H9 (cell line): Measurements from ENCODE around the gene TRIM26. TPM values are rescaled to one million over a fixed set of nuclear protein-coding genes. Genes with fewer than 3 reads are reported as not detected.

Experiments
- DNase-seq: peaks from one replicate; pipeline ENCODE4 v3.0.0-alpha.2; 2017
- H2AFZ ChIP-seq: one replicate; pipeline ENCODE4 v1.6.1; 2013; ENCODE audit warnings: mild to moderate bottlenecking, low read length, control low read depth, moderate library complexity
- H2AK5ac ChIP-seq: 2 replicates; pipeline ENCODE4 v1.6.1; 2013; ENCODE audit warnings: low read length, control low read depth, mixed read lengths; ENCODE audit not compliant: insufficient read length
- H2BK120ac ChIP-seq: one replicate; pipeline ENCODE4 v1.6.1; 2013; ENCODE audit warnings: low read depth, mild to moderate bottlenecking, low read length, control low read depth, inconsistent platforms; ENCODE audit not compliant: poor library complexity, severe bottlenecking
- H2BK12ac ChIP-seq: 2 replicates; pipeline ENCODE4 v1.6.1; 2013; ENCODE audit warnings: low read length, control low read depth, mixed read lengths, low read depth; ENCODE audit not compliant: insufficient read length
- H2BK15ac ChIP-seq: 2 replicates; pipeline ENCODE4 v1.6.1; 2013; ENCODE audit warnings: low read depth, low read length, control low read depth
- H2BK20ac ChIP-seq: one replicate; pipeline ENCODE4 v1.6.1; 2013; ENCODE audit warnings: low read depth, mild to moderate bottlenecking, low read length, control low read depth, inconsistent platforms; ENCODE audit not compliant: poor library complexity, severe bottlenecking
- H2BK5ac ChIP-seq: 2 replicates; pipeline ENCODE4 v1.6.1; 2013; ENCODE audit warnings: low read length, control low read depth, mixed read lengths; ENCODE audit not compliant: insufficient read length
- H3K14ac ChIP-seq: 2 replicates; pipeline ENCODE4 v1.6.1; 2013; ENCODE audit warnings: low read length, control low read depth; ENCODE audit not compliant: insufficient read depth
- H3K18ac ChIP-seq: 2 replicates; pipeline ENCODE4 v1.6.1; 2013; ENCODE audit warnings: low read depth, mild to moderate bottlenecking, mixed read lengths, low read length, control low read depth; ENCODE audit not compliant: insufficient read length
- H3K23ac ChIP-seq: 2 replicates; pipeline ENCODE4 v1.6.1; 2013; ENCODE audit warnings: low read length, control low read depth, mixed read lengths, low read depth; ENCODE audit not compliant: insufficient read length
- H3K23me2 ChIP-seq: 2 replicates; pipeline ENCODE4 v1.6.1; 2013; ENCODE audit warnings: low read depth, mild to moderate bottlenecking, mixed read lengths, low read length, control low read depth; ENCODE audit not compliant: insufficient read length, poor library complexity, severe bottlenecking
- H3K27ac ChIP-seq: 2 replicates; pipeline ENCODE4 v1.5.1; 2013; ENCODE audit warnings: low read length, control low read depth, mixed read lengths, low read depth; ENCODE audit not compliant: insufficient read length
- H3K27me3 ChIP-seq: 2 replicates; pipeline ENCODE4 v1.6.1; 2013; ENCODE audit warnings: low read length, control low read depth, inconsistent platforms; ENCODE audit not compliant: insufficient read depth
- H3K4ac ChIP-seq: 2 replicates; pipeline ENCODE4 v1.6.1; 2013; ENCODE audit warnings: low read depth, mild to moderate bottlenecking, control low read depth, inconsistent platforms, low read length, moderate library complexity
- H3K4me1 ChIP-seq: 2 replicates; pipeline ENCODE4 v1.6.1; 2013; ENCODE audit warnings: low read length, control low read depth, inconsistent platforms; ENCODE audit not compliant: insufficient read depth
- H3K4me2 ChIP-seq: 2 replicates; pipeline ENCODE4 v1.6.1; 2013; ENCODE audit warnings: low read length, control low read depth, mixed read lengths; ENCODE audit not compliant: insufficient read length, insufficient read depth
- H3K56ac ChIP-seq: 2 replicates; pipeline ENCODE4 v1.6.1; 2013; ENCODE audit warnings: low read depth, mild to moderate bottlenecking, mixed read lengths, low read length, control low read depth; ENCODE audit not compliant: insufficient read length
- H3K79me1 ChIP-seq: 2 replicates; pipeline ENCODE4 v1.6.1; 2013; ENCODE audit warnings: low read depth, mild to moderate bottlenecking, moderate library complexity, low read length, control low read depth, inconsistent platforms; ENCODE audit not compliant: insufficient read depth, poor library complexity, severe bottlenecking
- H3K79me2 ChIP-seq: 2 replicates; pipeline ENCODE4 v1.6.1; 2013; ENCODE audit warnings: low read length, control low read depth, inconsistent platforms; ENCODE audit not compliant: insufficient read depth
- H3K9ac ChIP-seq: 2 replicates; pipeline ENCODE4 v1.6.1; 2013; ENCODE audit warnings: low read length, control low read depth, mixed read lengths; ENCODE audit not compliant: insufficient read length; ENCODE audit errors: extremely low read depth
- H3K9me3 ChIP-seq: one replicate; pipeline ENCODE4 v1.6.1; 2013; ENCODE audit warnings: low read depth, low read length, inconsistent platforms; ENCODE audit not compliant: control insufficient read depth
- H3T11ph ChIP-seq: one replicate; pipeline ENCODE4 v1.6.1; 2013; ENCODE audit warnings: mild to moderate bottlenecking, low read length, control low read depth, inconsistent platforms
- H4K20me1 ChIP-seq: one replicate; pipeline ENCODE4 v1.6.1; 2013; ENCODE audit not compliant: control insufficient read depth, insufficient read length, insufficient read depth
- H4K5ac ChIP-seq: 2 replicates; pipeline ENCODE4 v1.6.1; 2013; ENCODE audit warnings: low read depth, mild to moderate bottlenecking, mixed read lengths, low read length, control low read depth; ENCODE audit not compliant: insufficient read length
- H4K8ac ChIP-seq: replicated peaks from 2 replicates; pipeline ENCODE4 v1.6.1; 2013; ENCODE audit warnings: low read length, control low read depth, mixed read lengths, low read depth; ENCODE audit not compliant: insufficient read length
- H4K91ac ChIP-seq: 2 replicates; pipeline ENCODE4 v1.6.1; 2013; ENCODE audit warnings: low read depth, mild to moderate bottlenecking, moderate library complexity, mixed read lengths, low read length, control low read depth; ENCODE audit not compliant: insufficient read length
- H3K27ac Mint-ChIP-seq, 3 experiments: 2 replicates in 2 of 3; 3 replicates in 1 of 3; pipeline ENCODE4 v1.8.0; 2020 to 2021; ENCODE audit warnings: mixed read lengths in 3 of 3, mild to moderate bottlenecking in 1 of 3, moderate library complexity in 1 of 3
- H3K27me3 Mint-ChIP-seq: 2 replicates; pipeline ENCODE4 v1.8.0; 2021; ENCODE audit warnings: low read depth, mild to moderate bottlenecking, moderate library complexity, mixed read lengths
- H3K36me3 Mint-ChIP-seq, 3 experiments: 2 replicates in 2 of 3; 3 replicates in 1 of 3; pipeline ENCODE4 v1.8.0; 2020 to 2021; ENCODE audit warnings: low read depth in 3 of 3, mixed read lengths in 3 of 3; ENCODE audit not compliant: insufficient read depth in 1 of 3
- H3K4me1 Mint-ChIP-seq, 2 experiments: 2 replicates each; pipeline ENCODE4 v1.8.0; 2020; ENCODE audit warnings: mixed read lengths in 2 of 2
- H3K4me3 Mint-ChIP-seq, 2 experiments: 2 replicates in 1 of 2; 3 replicates in 1 of 2; pipeline ENCODE4 v1.8.0; 2020 to 2021; ENCODE audit warnings: mild to moderate bottlenecking in 2 of 2, mixed read lengths in 2 of 2, moderate library complexity in 1 of 2
- H3K9me3 Mint-ChIP-seq, 2 experiments: 2 replicates in 1 of 2; 3 replicates in 1 of 2; pipeline ENCODE4 v1.8.0; 2020; ENCODE audit warnings: mild to moderate bottlenecking in 2 of 2, mixed read lengths in 2 of 2, moderate library complexity in 1 of 2
- WGBS: extraction: QIAGEN DNeasy Blood & Tissue Kit; methylation state at CpG from one replicate; pipeline ENCODE4 v1.1.7; 2013; ENCODE audit warnings: missing lambda C conversion rate, low lambda C conversion rate, mixed read lengths; ENCODE audit not compliant: insufficient read length; ENCODE audit errors: extremely low coverage; 5-methylcytosine and 5-hydroxymethylcytosine counted together
- total RNA-seq: library from RNA; stranded (reverse); gene quantifications from 2 replicates; pipeline ENCODE4 v1.2.1, GENCODE V29; 2021
- TF ChIP-seq, protein P1 (sequence below): fragments of 200-600 bp; sonication (generic); conservative IDR thresholded peaks from 3 replicates; pipeline ENCODE4 v1.8.0; 2021; ENCODE audit warnings: antibody characterized with exemption, mild to moderate bottlenecking

TRIM26 gene
- total RNA-seq, 1 experiment from 2014 or later, result 35.8 TPM

DNA sequence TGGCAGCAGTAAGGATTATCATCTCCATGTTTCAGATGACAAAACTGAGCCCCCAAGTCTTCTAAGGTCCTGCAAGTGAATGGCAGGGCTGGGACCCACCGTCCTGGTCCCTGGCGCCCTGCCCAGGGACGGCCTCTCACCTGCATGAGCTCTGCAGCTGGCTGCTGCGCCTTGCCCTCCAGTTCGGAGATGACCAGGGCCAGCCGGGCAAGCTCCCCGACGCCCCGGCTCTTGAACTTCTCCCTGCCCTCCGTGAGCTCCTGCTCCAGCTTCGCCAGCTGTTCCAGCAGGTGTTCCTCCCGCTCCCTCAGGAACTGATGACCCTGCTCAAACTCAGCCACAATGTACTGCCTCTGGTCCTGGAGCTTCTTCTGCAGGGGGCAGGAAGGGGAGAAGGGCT is 16.8 kb downstream of the TRIM26 start:
- Mint-ChIP-seq H3K4me3 (no peak overlapping the region), H3K36me3 (peaks cover 17 to 78% (median 52%) of the 10 kb centered on the region in 3 experiments; a peak in 6 of 7 replicates), H3K4me1 (peaks cover 3 to 8% of the 10 kb centered on the region in 2 experiments; a peak in 3 of 4 replicates)

More for the DNA sequence above, 16.8 kb downstream of the TRIM26 start:
- Histone ChIP-seq H2BK120ac (no peak overlapping the region), H3K27me3 (no peaks in the 10 kb centered on the region), H3K79me1 (no peaks in the 10 kb centered on the region), H2BK15ac (no peak overlapping the region), H3K4ac (no peak overlapping the region), H3K4me1 (no peaks in the 10 kb centered on the region), H2BK20ac (no peak overlapping the region), H4K8ac (no peak overlapping the region), H4K20me1 (no peaks in the 10 kb centered on the region), H2BK5ac (no peak overlapping the region), H3T11ph (no peak overlapping the region), H3K9ac (no peak overlapping the region), H4K91ac (no peak overlapping the region), H3K23ac (no peak overlapping the region), H3K18ac (no peak overlapping the region), H3K23me2 (no peaks in the 10 kb centered on the region), H2AFZ (no peak overlapping the region), H3K14ac (no peak overlapping the region), H3K9me3 (no peaks in the 10 kb centered on the region), H3K27ac (no peak overlapping the region), H3K56ac (no peak overlapping the region), H4K5ac (no peak overlapping the region), H2AK5ac (no peak overlapping the region), H3K79me2 (no peaks in the 10 kb centered on the region), H2BK12ac (no peak overlapping the region), H3K4me2 (no peak overlapping the region)
- Mint-ChIP-seq H3K27me3 (no peaks in the 10 kb centered on the region), H3K27ac (no peak overlapping the region), H3K9me3 (no peaks in the 10 kb centered on the region)
- TF ChIP-seq, protein P1, sequence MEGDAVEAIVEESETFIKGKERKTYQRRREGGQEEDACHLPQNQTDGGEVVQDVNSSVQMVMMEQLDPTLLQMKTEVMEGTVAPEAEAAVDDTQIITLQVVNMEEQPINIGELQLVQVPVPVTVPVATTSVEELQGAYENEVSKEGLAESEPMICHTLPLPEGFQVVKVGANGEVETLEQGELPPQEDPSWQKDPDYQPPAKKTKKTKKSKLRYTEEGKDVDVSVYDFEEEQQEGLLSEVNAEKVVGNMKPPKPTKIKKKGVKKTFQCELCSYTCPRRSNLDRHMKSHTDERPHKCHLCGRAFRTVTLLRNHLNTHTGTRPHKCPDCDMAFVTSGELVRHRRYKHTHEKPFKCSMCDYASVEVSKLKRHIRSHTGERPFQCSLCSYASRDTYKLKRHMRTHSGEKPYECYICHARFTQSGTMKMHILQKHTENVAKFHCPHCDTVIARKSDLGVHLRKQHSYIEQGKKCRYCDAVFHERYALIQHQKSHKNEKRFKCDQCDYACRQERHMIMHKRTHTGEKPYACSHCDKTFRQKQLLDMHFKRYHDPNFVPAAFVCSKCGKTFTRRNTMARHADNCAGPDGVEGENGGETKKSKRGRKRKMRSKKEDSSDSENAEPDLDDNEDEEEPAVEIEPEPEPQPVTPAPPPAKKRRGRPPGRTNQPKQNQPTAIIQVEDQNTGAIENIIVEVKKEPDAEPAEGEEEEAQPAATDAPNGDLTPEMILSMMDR, result no peak
- no peak for DNase-seq
- no CpG with 5 or more reads among the region's 12 CpGs for WGBS
